Measurements from ENCODE around the gene RGCC. TPM values are rescaled to one million over a fixed set of nuclear protein-coding genes. Genes with fewer than 3 reads are reported as not detected.
"Not testable (repeated sequence)": the region's sequence is repeated elsewhere in the genome, so short reads cannot be mapped to it uniquely, and the experiment has no call there.

RGCC gene
- total RNA-seq, 2 donors from 2014 or later, result 5.4 TPM

GRCh38 chr13:41502673-41503072 is 45.3 kb downstream of the RGCC start:
- H3K4me1 Mint-ChIP-seq, result peaks cover 4% of the 10 kb centered on the region
- WGBS, 2 experiments (ENCODE audit: insufficient coverage in 1 of 2, insufficient read length in 1 of 2), result 90 to 92% methylated on average over 9 of the region's 9 CpGs

GRCh38 chr13:41503356-41503755 is 46.0 kb downstream of the RGCC start:
- H3K27ac Mint-ChIP-seq, result no peak overlapping the region
- DNase-seq, result no peak
- H3K4me1 Mint-ChIP-seq, result peaks cover 4% of the 10 kb centered on the region
- 91 to 100% methylated on average over 2 to 3 of the region's 3 CpGs for WGBS, 2 experiments (ENCODE audit: insufficient coverage in 1 of 2, insufficient read length in 1 of 2)
- no peak for TF ChIP-seq CTCF (conservative IDR thresholded peaks at IDR 0.05)
- H3K27ac ChIP-seq (ENCODE audit: low read depth, low read length), result no peak overlapping the region
- no peak overlapping the region for H3K4me3 Mint-ChIP-seq
- H3K36me3 Mint-ChIP-seq (ENCODE audit: low read depth), result no peaks in the 10 kb centered on the region
- no peaks in the 10 kb centered on the region for H3K36me3 ChIP-seq (ENCODE audit: control insufficient read depth, insufficient read depth, low read length)
- no peaks in the 10 kb centered on the region for H3K4me1 ChIP-seq (ENCODE audit: control insufficient read depth, insufficient read depth, low read length)
- no peak overlapping the region for H3K9ac ChIP-seq (ENCODE audit: extremely low read depth, low read length, poor library complexity, severe bottlenecking)
- H3K27me3 Mint-ChIP-seq (ENCODE audit: insufficient read depth), result peaks cover 4% of the 10 kb centered on the region
- H3K9me3 Mint-ChIP-seq, result peaks cover 15% of the 10 kb centered on the region
- no peak overlapping the region for H3K4me3 ChIP-seq (ENCODE audit: low read length)
- no peaks in the 10 kb centered on the region for H3K27me3 ChIP-seq (ENCODE audit: control insufficient read depth, insufficient read depth, low read length, poor library complexity, severe bottlenecking)
- peaks cover 7% of the 10 kb centered on the region for H3K9me3 ChIP-seq (ENCODE audit: control insufficient read depth, low read length)

More at GRCh38 chr13:41502673-41503072, 45.3 kb downstream of the RGCC start:
- Histone ChIP-seq H3K9me3 (ENCODE audit: control insufficient read depth, low read length) (peaks cover 7% of the 10 kb centered on the region), H3K36me3 (ENCODE audit: control insufficient read depth, insufficient read depth, low read length) (no peaks in the 10 kb centered on the region), H3K27me3 (ENCODE audit: control insufficient read depth, insufficient read depth, low read length, poor library complexity, severe bottlenecking) (no peaks in the 10 kb centered on the region), H3K27ac (ENCODE audit: low read depth, low read length) (no peak overlapping the region), H3K4me3 (ENCODE audit: low read length) (no peak overlapping the region), H3K9ac (ENCODE audit: extremely low read depth, low read length, poor library complexity, severe bottlenecking) (no peak overlapping the region), H3K4me1 (ENCODE audit: control insufficient read depth, insufficient read depth, low read length) (no peaks in the 10 kb centered on the region)
- Mint-ChIP-seq H3K4me3 (no peak overlapping the region), H3K9me3 (peaks cover 15% of the 10 kb centered on the region), H3K27ac (no peak overlapping the region), H3K27me3 (ENCODE audit: insufficient read depth) (peaks cover 4% of the 10 kb centered on the region), H3K36me3 (ENCODE audit: low read depth) (no peaks in the 10 kb centered on the region)
- no peak for TF ChIP-seq CTCF (conservative IDR thresholded peaks at IDR 0.05)
- no peak for DNase-seq

- not testable (repeated sequence) for H3K4me1 Mint-ChIP-seq; H3K36me3 Mint-ChIP-seq (ENCODE audit: low read depth); DNase-seq; H3K27ac Mint-ChIP-seq; H3K9ac ChIP-seq (ENCODE audit: extremely low read depth, low read length, poor library complexity, severe bottlenecking); H3K4me1 ChIP-seq (ENCODE audit: control insufficient read depth, insufficient read depth, low read length); H3K36me3 ChIP-seq (ENCODE audit: control insufficient read depth, insufficient read depth, low read length); H3K27ac ChIP-seq (ENCODE audit: low read depth, low read length); H3K27me3 Mint-ChIP-seq (ENCODE audit: insufficient read depth); H3K9me3 ChIP-seq (ENCODE audit: control insufficient read depth, low read length); H3K4me3 ChIP-seq (ENCODE audit: low read length); H3K4me3 Mint-ChIP-seq; H3K27me3 ChIP-seq (ENCODE audit: control insufficient read depth, insufficient read depth, low read length, poor library complexity, severe bottlenecking)
- peaks cover 15% of the 10 kb centered on the region for H3K9me3 Mint-ChIP-seq
These were observed 47.3 kb downstream of the RGCC start for GRCh38 chr13:41504657-41505056.

- no peak for TF ChIP-seq CTCF (conservative IDR thresholded peaks at IDR 0.05)
- Histone ChIP-seq H3K27ac (ENCODE audit: low read depth, low read length) (no peak overlapping the region), H3K9me3 (ENCODE audit: control insufficient read depth, low read length) (peaks cover 7% of the 10 kb centered on the region), H3K4me1 (ENCODE audit: control insufficient read depth, insufficient read depth, low read length) (no peaks in the 10 kb centered on the region), H3K4me3 (ENCODE audit: low read length) (no peak overlapping the region), H3K36me3 (ENCODE audit: control insufficient read depth, insufficient read depth, low read length) (no peaks in the 10 kb centered on the region), H3K9ac (ENCODE audit: extremely low read depth, low read length, poor library complexity, severe bottlenecking) (no peak overlapping the region), H3K27me3 (ENCODE audit: control insufficient read depth, insufficient read depth, low read length, poor library complexity, severe bottlenecking) (peaks cover 7% of the 10 kb centered on the region)
- peaks cover 15% of the 10 kb centered on the region for H3K9me3 Mint-ChIP-seq
- H3K36me3 Mint-ChIP-seq (ENCODE audit: low read depth), result no peaks in the 10 kb centered on the region
- H3K4me1 Mint-ChIP-seq, result no peaks in the 10 kb centered on the region
- H3K27ac Mint-ChIP-seq, result no peak overlapping the region
- H3K4me3 Mint-ChIP-seq, result no peak overlapping the region
- H3K27me3 Mint-ChIP-seq (ENCODE audit: insufficient read depth), result peaks cover 4% of the 10 kb centered on the region
- 97 to 100% methylated on average over 1 to 2 of the region's 2 CpGs for WGBS, 2 experiments (ENCODE audit: insufficient coverage in 1 of 2, insufficient read length in 1 of 2)
- DNase-seq, result no peak
These were observed 48.0 kb downstream of the RGCC start for GRCh38 chr13:41505209-41505835.

Measured in endodermal cell (in vitro differentiated cells).